GM21528 (cell line): ENCODE results near the gene MRPL22.
A peak's percentile ranks its signal among the peaks of the same experiment; 100 is the strongest.
"Not testable (repeated sequence)": the region's sequence is repeated elsewhere in the genome, so short reads cannot be mapped to it uniquely, and the experiment has no call there.

Source experiments
- ATAC-seq: cut with Tn5 transposase; IDR thresholded peaks from one replicate; pipeline ENCODE4 v1.9.1; 2021; ENCODE audit warnings: mild to moderate bottlenecking, moderate library complexity; ENCODE audit not compliant: unreplicated experiment, low FRiP score

Gene MRPL22

GRCh38 chr5:154986151-154986550, 45.3 kb downstream of the MRPL22 start:
- no peak for ATAC-seq

GRCh38 chr5:154989626-154990025, 48.8 kb downstream of the MRPL22 start:
- ATAC-seq, result no peak

GRCh38 chr5:154993461-154993860, 52.6 kb downstream of the MRPL22 start:
- no peak for ATAC-seq

- ATAC-seq, result no peak
Measured at GRCh38 chr5:154995679-154996078, 54.8 kb downstream of the MRPL22 start.

- no peak for ATAC-seq
Measured at GRCh38 chr5:154997746-154998145, 56.9 kb downstream of the MRPL22 start.

GRCh38 chr5:154999865-155000264, 59.0 kb downstream of the MRPL22 start:
- no peak for ATAC-seq

GRCh38 chr5:155001523-155001922, 60.6 kb downstream of the MRPL22 start:
- ATAC-seq, result no peak

GRCh38 chr5:155002722-155003121, 61.8 kb downstream of the MRPL22 start:
- ATAC-seq, result not testable (repeated sequence)

- ATAC-seq, result no peak
Measured at GRCh38 chr5:155004138-155004744, 63.4 kb downstream of the MRPL22 start.

- not testable (repeated sequence) for ATAC-seq
Measured at GRCh38 chr5:155006265-155006664, 65.4 kb downstream of the MRPL22 start.

GRCh38 chr5:155008669-155009068, 67.8 kb downstream of the MRPL22 start:
- no peak for ATAC-seq

- no peak for ATAC-seq
Measured at GRCh38 chr5:155010881-155011280, 70.0 kb downstream of the MRPL22 start.

GRCh38 chr5:155013526-155013925, 72.7 kb downstream of the MRPL22 start, which contains the start of gene KIF4B:
KIF4B (plus strand) TSS chr5:155013755; CDS start chr5:155013860, 105 bp downstream.
- no peak for ATAC-seq

- ATAC-seq, result no peak
Measured at GRCh38 chr5:155015239-155015638, 74.4 kb downstream of the MRPL22 start.

GRCh38 chr5:155017610-155018009, 76.7 kb downstream of the MRPL22 start:
- peak; percentile 97 for ATAC-seq
